Fibroblast of the conjunctiva (primary cell): Measurements from ENCODE around the gene NOM1.

ENCODE experiments used
- DNase-seq: peaks from one replicate; pipeline ENCODE4 v3.0.0-alpha.2; 2010; ENCODE audit warnings: low read depth

NOM1 gene

GRCh38 chr7:157005456-157006204, 56.1 kb downstream of the NOM1 start:
- DNase-seq: no peak

DNA sequence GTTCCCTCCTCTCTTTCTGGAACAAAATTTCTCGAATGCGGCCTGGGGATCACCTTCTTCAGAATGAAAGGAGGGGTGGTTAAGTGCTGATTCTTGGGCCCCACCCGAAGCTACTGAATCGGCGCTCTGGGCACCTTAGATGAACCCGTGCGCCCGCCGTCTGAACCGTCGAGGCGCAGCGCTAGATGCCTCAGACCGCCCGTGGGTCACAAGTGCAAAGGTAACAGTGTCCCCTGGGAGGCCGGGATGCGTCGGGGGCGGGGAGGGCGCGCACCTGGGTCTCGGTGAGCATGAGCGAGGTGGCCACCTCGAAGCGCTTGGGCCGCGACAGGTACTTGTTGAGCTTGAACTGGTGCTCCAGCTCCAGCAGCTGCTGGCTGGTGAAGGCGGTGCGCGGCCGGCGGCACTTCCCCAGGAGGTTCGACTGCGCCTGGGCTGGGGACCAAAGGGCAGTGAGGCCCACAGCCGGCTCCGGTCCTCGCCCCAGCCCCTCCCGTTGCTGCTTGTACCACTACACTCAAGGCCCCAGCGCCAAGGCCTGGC, 56.8 kb downstream of the NOM1 start:
- DNase-seq: no peak

DNA sequence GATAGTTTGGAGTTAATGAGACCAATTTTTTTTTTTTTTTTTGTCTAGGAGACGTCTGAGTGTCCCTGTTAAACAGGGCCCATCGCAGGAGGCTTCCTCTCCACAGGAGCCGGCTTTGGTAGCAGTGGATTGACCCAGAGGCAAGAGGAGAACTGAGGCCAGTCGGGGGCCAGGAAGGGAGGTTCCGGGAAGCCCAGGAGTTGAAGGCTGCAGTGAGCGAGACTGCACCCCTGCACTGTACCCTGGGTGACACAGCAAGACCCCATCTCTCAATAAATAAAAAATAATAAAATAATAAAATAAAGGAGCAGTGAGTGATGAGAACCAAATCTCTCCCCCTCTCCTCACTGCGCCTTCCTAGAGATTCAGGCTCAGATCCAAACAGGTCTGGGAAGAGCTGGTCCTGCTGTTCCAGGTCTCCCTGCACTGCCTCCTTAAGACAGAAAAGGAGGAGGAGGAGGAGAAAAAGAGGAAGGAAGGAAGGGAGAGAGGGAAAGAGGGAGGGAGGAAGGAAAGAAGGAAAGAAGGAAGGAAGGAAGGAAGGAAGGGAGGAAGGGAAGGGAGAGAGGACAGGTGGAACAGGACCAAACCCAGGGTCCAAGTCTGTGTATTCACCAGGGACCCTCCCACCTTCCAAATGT, 57.4 kb downstream of the NOM1 start:
- no peak for DNase-seq

DNA sequence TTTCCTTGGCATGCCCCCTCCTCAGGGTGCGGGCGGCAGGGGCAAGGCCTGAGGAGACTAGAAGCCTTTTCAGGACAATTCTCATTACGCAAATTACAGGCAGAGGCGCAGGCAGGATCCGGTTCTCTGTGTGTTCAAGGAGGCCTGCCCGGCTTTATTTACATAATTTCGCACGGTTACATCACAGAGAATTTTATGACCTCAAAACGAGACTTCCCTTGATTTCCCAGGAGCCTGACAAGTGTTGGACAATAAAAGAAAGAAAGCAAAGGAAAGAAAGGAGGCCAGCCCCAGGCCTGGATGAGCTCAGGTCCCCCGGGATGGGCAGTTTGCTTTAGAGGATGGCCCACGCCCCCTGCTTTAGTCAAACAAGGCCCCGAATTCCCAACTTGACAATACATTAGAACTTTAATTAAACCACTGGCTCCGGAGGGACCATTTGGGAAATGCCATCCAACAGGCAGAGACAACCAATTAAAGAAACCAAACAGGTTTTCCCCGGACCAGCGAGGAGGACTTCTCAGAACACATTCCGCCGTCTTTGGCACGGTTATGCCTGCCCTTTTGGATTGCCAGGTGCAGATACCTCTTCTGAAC, 58.1 kb downstream of the NOM1 start:
- no peak for DNase-seq

GRCh38 chr7:157008206-157009169, 59.0 kb downstream of the NOM1 start:
- no peak for DNase-seq

DNA sequence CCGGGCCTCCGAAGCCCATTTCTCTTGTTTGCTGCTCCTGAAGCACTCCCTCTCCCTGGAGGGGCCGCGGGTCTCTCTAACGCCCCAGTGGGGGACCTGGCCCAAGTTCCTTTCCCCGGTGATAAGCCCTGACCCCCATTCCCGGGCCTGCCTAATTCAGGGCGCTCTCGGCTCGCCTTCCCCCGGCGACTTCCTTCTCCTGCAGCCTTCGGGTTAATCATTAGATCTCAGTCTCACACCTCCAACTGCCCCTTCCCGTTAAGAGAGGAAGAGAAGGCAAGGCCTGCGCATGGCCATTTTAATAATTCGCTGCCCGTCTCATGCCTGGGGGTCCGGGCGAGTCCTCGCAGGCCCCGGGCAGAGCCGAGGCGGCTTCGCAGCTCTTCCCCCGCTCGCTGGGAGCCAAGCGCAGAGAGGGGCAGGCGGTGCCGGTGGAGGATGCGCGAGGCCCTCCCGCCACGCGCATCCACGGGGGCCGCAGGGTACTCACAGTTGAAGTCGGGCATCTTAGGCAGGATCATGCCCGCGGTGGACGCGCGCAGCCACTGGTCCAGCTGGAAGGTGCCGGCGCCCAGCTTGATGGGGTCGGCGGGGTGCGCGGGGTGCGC, 59.8 kb downstream of the NOM1 start:
- DNase-seq: no peak

GRCh38 chr7:157009778-157010587, 60.5 kb downstream of the NOM1 start:
- DNase-seq: no peak

- no peak for DNase-seq
Observed at GRCh38 chr7:157010588-157011332, 61.2 kb downstream of the NOM1 start, which contains the start of gene MNX1. TSS of gene MNX1 (minus strand) at chr7:157010663. CDS start at chr7:157010350, 313 bp downstream.

GRCh38 chr7:157011333-157012112, 62.0 kb downstream of the NOM1 start:
- no peak for DNase-seq

GRCh38 chr7:157012113-157012547, 62.6 kb downstream of the NOM1 start:
- no peak for DNase-seq

- no peak for DNase-seq
Observed at GRCh38 chr7:157013101-157013500, 63.6 kb downstream of the NOM1 start.

- DNase-seq: no peak
Observed at GRCh38 chr7:157013602-157014549, 64.4 kb downstream of the NOM1 start.

DNA sequence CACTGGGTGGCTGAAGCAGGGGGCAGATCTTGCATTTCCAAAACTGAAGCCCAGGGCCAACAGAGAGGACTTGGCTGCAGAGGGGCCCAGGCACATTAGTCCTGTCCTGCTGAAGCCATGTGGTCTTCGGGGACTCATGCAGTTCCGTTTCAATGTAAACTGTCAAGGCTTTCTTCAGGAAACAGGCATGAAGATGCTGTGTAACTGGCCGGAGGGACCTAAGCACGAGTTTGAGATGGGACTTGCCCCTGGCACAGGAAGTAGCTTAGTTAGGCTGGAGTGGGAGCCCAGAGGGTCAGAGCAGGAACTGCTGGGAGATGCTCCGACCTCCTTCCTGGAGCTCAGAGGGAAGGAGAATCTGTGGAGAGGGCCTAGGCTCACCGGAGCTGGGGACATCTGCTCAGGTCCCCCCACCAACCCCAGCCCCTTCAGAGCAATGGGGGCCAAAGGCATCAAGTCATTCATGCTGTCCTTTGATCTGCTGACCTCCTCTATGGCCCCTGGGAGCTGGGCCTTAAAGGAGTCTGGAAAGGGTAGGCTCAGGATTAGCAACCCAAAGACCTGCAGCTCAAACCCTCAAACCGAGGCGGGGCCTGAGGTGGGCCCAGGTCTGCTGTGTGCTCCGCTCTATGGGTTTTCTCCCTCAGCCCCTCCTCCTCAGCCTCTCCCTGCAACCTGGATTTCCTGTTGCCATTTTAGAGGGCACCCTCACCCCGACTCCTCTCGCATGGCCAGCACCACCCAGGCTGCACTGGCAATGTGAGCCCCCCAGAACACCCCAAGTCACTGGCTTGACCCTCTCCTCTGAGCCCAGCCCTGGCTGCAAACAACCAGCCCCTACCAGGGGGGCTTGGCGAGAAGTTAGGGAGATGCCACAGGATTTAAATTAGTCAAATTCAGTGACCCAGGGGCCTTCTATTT, 65.4 kb downstream of the NOM1 start:
- no peak for DNase-seq

DNA sequence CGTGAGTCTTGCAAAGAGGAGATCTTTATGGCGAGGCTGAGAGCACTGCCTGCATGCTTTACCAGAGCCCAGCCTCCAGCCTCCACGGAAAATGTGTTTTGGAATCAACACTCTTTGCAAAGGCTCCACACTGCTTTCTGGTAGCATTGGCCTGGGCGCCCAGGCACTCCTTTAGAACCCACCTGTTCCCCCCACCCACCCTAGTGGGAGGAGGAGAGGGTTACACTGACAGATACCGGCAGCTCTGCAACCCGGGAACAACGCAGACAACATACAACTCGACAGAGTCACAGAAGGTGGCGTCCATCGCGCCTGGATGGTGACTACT, 66.5 kb downstream of the NOM1 start:
- no peak for DNase-seq

GRCh38 chr7:157016352-157017041, 67.0 kb downstream of the NOM1 start:
- no peak for DNase-seq

- no peak for DNase-seq
Observed at GRCh38 chr7:157017149-157017548, 67.6 kb downstream of the NOM1 start.
